ENCODE measurements around the gene SDF2L1. TPM values are rescaled to one million over a fixed set of nuclear protein-coding genes. Genes with fewer than 3 reads are reported as not detected.

The SDF2L1 gene
- total and polyA plus RNA-seq, 2 of the 13 experiments (the other 11 are each of a cell fraction or from before 2014, with no cell fraction given): 18.0 to 57.4 TPM

DNA sequence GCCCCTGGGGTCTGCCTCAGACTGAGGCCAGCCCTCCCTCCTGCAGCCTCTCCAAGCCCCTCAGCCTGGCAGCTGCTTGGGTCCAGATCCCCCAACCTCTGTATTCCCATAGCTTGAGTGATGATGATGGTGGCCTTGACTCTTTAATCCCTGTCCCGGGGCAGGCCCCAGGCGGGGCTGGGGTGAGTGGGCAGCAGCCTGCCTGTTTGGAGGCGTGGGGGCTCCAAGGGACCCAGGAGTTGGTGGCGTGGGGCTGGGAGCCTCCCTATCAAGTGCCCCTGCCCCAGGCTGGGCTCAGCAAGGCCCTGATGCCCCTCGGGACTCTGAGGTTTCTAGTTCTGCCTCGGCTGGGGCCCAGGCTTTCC lies 46.2 kb downstream of the SDF2L1 start (continued):
- TF ChIP-seq ZNF503 (CRISPR knock-in tag; IDR thresholded peaks at IDR 0.05): no peak
- no peak for TF ChIP-seq ZNF557 (CRISPR knock-in tag; IDR thresholded peaks at IDR 0.05)
- no peak for TF ChIP-seq ATF6 (CRISPR knock-in tag; conservative IDR thresholded peaks at IDR 0.05)
- TF ChIP-seq MATR3 (CRISPR knock-in tag; IDR thresholded peaks at IDR 0.05): no peak
- no peak for TF ChIP-seq STAT6 (CRISPR knock-in tag; IDR thresholded peaks at IDR 0.05; ENCODE audit: borderline replicate concordance)
- TF ChIP-seq, protein P1, sequence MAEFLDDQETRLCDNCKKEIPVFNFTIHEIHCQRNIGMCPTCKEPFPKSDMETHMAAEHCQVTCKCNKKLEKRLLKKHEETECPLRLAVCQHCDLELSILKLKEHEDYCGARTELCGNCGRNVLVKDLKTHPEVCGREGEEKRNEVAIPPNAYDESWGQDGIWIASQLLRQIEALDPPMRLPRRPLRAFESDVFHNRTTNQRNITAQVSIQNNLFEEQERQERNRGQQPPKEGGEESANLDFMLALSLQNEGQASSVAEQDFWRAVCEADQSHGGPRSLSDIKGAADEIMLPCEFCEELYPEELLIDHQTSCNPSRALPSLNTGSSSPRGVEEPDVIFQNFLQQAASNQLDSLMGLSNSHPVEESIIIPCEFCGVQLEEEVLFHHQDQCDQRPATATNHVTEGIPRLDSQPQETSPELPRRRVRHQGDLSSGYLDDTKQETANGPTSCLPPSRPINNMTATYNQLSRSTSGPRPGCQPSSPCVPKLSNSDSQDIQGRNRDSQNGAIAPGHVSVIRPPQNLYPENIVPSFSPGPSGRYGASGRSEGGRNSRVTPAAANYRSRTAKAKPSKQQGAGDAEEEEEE (CRISPR knock-in tag; IDR thresholded peaks at IDR 0.05; ENCODE audit: borderline replicate concordance): no peak
- no peak for TF ChIP-seq ZBTB10 (CRISPR knock-in tag; IDR thresholded peaks at IDR 0.05; ENCODE audit: borderline replicate concordance)
- no peak for TF ChIP-seq RAD21 (CRISPR knock-in tag; IDR thresholded peaks at IDR 0.05)
